ENCODE measurements around the gene C3orf52.

GRCh38 chr3:112115161-112115739 is 29.1 kb downstream of the C3orf52 start:
- TF ChIP-seq CTCF (IDR thresholded peaks at IDR 0.05), result no peak
- TF ChIP-seq EP300 (IDR thresholded peaks at IDR 0.05), result no peak
- no peak for TF ChIP-seq POLR2AphosphoS5 (IDR thresholded peaks at IDR 0.05)
